ENCODE results near the gene ENTR1.
A peak's percentile ranks its signal among the peaks of the same experiment; 100 is the strongest.

ENTR1 gene

DNA sequence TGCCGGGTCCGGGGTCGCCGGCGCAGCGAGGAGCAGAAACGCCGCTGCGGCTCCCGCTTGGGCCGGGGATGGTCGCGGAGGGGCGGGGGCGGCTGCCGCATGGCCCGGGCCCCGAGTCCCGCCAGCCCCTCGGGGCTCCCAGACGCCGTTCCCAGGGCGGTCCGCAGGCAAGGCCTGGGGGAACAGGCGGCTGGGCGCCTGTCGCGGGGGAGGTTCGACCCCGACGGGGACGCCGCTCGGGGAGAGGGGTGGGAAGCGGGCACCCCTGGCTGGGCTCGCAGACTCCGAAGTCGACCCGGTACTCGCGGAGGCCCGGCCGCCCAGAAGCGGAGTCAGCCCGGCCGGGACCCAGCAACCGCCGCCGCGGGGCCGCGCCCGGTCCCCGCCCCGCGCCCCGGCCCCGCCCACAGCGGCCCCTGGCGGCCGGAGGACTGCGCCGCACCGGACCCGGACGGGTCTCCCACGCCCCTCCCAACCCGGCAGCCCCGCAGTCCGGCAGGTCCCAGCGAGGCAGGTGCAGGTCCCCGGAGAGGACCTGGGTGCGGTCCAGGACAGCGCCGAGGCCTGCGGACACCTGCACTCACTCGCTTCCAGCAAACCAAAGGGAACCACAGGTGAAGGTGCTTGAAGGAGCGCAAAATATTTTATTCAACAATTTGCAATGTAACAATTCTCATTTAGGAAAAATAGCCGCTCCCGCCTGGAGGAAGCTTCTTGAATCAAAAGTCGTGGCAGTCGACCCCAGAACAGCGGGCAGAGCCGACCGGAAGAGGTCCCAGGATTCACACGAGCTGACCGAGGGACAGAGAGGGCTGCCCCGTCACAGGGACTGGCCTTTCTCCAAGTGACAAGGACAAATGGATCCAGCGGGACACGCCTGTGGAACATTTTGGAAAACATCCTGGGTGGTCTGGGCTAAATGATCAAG, 29.3 kb upstream of the ENTR1 start, which contains the start of gene INPP5E:
Gene INPP5E, minus strand, starts transcription at position 365 of the 928 bp plus-strand sequence. CDS start 426 bp downstream, outside the sequence.
- TF ChIP-seq, protein P1, sequence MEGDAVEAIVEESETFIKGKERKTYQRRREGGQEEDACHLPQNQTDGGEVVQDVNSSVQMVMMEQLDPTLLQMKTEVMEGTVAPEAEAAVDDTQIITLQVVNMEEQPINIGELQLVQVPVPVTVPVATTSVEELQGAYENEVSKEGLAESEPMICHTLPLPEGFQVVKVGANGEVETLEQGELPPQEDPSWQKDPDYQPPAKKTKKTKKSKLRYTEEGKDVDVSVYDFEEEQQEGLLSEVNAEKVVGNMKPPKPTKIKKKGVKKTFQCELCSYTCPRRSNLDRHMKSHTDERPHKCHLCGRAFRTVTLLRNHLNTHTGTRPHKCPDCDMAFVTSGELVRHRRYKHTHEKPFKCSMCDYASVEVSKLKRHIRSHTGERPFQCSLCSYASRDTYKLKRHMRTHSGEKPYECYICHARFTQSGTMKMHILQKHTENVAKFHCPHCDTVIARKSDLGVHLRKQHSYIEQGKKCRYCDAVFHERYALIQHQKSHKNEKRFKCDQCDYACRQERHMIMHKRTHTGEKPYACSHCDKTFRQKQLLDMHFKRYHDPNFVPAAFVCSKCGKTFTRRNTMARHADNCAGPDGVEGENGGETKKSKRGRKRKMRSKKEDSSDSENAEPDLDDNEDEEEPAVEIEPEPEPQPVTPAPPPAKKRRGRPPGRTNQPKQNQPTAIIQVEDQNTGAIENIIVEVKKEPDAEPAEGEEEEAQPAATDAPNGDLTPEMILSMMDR (IDR thresholded peaks at IDR 0.05; ENCODE audit: control insufficient read depth, extremely low read depth, insufficient read depth), result peak; percentile 77
- peak; percentile 15 for DNase-seq (ENCODE audit: low read depth)
- peak within 1 kb of the TSS; percentile 67 for H3K4me3 ChIP-seq (ENCODE audit: low read depth, low read length)

DNA sequence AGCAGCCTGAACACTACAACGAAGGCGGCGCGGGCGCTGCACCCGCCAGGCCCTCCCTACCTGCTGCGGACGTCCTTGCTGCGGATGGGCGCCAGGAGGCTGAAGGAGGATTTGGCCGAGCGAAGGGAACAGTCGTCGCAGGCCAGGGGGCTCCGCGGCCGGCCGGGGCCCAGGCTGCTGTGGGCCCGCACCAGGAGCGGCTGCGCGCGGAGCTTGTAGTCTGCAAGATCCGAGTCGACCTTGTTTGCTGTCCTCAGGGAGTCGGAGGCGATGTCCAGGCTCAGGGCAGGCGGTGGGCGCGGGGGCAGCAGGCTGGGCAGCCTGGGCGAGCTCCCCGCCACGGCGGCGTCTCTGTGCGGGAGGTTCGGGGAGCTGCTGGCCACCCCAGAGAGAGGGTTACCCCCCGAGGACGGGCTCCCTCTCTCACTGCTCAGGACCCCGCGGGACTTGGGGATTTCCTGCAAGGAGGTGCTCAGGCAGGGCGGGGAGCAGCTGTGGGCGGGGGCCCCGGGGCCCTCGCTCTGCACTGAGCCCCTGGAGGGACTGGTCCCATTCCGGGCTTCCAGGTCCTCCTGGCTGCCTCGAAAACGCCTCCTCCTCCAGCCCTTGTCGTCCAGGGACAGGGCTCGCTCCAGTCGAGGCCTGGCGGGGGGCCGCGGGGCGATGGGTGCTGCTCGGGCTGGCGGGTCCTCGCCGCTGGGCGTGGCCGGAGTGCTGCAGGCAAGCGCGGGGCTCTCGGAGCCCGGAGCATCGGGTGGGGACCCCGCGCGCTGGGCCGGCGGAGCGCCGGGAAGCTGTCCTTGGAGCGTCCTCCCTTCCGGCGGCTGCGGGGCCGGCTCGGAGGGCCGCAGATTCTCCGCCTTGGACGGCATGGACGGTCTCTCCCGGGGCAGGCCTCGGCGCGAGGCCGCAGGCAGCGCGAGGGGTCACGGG, 28.4 kb upstream of the ENTR1 start:
- TF ChIP-seq, protein P1 (IDR thresholded peaks at IDR 0.05; ENCODE audit: control insufficient read depth, extremely low read depth, insufficient read depth), result no peak
- no peak for DNase-seq (ENCODE audit: low read depth)
- H3K4me3 ChIP-seq (ENCODE audit: low read depth, low read length), result peak overlapping the region; percentile 67

DNA sequence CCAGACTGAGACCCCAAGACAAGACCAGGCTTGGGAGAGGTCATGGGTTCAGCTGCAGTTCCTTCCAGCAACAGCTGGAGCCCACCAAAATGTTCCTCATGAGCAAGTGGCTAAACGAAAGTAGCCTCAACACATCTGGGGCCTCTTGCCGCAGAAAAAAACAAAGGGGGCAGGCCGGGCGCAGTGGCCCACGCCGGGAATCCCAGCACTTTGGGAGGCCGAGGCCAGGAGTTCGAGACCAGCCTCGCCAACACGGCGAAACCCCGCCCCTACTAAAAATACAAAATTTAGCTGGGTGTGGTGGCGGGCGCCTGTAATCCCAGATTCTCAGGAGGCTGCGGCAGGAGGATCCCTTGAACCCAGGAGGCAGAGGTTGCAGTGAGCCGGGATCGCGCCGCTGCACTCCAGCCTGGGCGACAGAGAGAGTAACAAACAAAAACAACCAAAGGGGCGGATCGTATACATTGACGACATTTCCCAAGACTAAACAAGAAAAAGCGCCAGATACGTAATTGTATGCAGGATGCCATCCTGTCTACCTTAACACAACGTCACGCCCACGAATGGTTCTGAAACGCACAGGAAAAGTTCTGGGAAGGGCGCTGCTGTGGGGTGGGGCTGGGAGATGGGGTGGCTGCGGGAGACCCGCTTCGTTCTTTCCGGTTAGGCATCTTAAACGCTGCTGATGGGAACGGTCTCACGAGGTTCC, 27.6 kb upstream of the ENTR1 start:
- peak overlapping the region; percentile 67; the same call in 1 of the 2 replicates for H3K4me3 ChIP-seq (ENCODE audit: low read depth, low read length)
- TF ChIP-seq, protein P1 (IDR thresholded peaks at IDR 0.05; ENCODE audit: control insufficient read depth, extremely low read depth, insufficient read depth), result no peak
- no peak for DNase-seq (ENCODE audit: low read depth)

DNA sequence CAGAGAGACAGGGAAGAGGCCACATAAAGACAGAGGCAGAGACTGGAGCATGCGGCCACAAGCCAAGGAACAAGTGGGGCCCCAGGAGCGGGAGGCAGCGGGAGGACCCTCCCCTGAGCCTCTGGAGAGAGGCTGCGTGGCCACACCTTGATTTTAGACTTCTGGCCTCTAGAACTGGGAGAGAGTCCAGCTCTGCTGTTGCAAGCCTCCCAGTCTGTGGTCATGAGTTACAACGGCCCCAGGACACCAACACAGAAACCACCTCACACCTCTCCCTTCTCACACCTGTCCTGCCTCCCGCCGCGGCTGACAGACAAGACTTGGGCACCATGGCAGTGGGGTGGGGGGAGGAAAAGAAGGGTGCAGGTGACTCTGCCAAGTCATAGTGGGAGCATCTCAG, 27.0 kb upstream of the ENTR1 start:
- no peak for DNase-seq (ENCODE audit: low read depth)
- H3K4me3 ChIP-seq (ENCODE audit: low read depth, low read length), result no peak overlapping the region

DNA sequence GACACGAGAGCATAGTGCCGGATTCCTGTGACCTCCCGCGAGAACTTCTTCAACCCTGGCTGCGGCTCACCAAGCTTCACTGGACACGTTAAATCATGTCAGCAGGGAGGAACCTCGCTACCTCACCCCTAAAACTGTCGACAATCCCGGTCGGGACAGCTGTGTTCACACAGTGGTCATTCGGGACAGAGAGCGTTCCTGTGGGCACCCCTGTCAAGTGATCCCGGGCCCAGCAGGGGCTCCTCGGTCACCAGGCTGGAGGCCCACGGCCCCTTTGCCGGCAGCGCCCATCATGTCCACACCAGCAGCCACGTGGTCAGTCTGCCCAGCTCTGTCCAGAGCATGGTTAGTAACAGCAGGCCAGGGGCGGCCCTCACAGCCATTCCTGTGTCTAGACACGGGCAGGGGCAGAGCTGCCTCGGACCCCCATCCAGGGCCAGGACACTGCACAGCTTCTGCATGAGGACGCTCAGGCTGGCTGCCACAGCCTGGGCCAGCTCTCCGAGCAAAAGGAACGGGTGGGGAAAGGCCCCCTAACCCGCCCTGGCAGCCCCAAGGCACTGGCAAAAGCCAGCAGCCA, 25.7 kb upstream of the ENTR1 start:
- TF ChIP-seq, protein P1 (IDR thresholded peaks at IDR 0.05; ENCODE audit: control insufficient read depth, extremely low read depth, insufficient read depth), result no peak

More for the DNA sequence above, 27.0 kb upstream of the ENTR1 start:
- TF ChIP-seq, protein P1 (IDR thresholded peaks at IDR 0.05; ENCODE audit: control insufficient read depth, extremely low read depth, insufficient read depth), result no peak

More for the DNA sequence above, 25.7 kb upstream of the ENTR1 start:
- H3K4me3 ChIP-seq (ENCODE audit: low read depth, low read length), result no peak overlapping the region
- DNase-seq (ENCODE audit: low read depth), result no peak

Data from LNCaP clone FGC (cell line).